Heart left ventricle (tissue), 13 donors: ENCODE measurements around the gene DHRS3.

ENCODE experiments used
- CTCF ChIP-seq, 12 donors: fragments of 200-600 bp; sonication (generic) in 4 of 12; IDR thresholded peaks; one replicate each; pipeline versions ENCODE4 v1.5.0 to v1.8.0; 2018 to 2022; ENCODE audit warnings: antibody characterized with exemption in 12 of 12, mild to moderate bottlenecking in 5 of 12
- POLR2A ChIP-seq, 2 donors: fragments of 450-650 bp; IDR thresholded peaks; one replicate each; pipeline ENCODE4 v1.6.1; 2017; ENCODE audit warnings: antibody characterized with exemption in 2 of 2, mild to moderate bottlenecking in 2 of 2, moderate library complexity in 2 of 2
- donor health status: ischemic (EF 13 %, LVEDD 7.1; RV severe dilation, severe dysfunction).
- donor health status: DM: no; HTN: yes; CAD: no.
- donor health status: DM: no; HTN: no; CAD: no.
- donor health status: ischemic (EF 25% LVEDD 6.9; RV normal size, moderate dysfunction).
- donor health status: ischemic (EF 25% LVEDD 5.7; RV mildly dilated, moderate dysfunction).
- donor health status: ischemic (EF 35%, LVEDD 5.7; RV mildly dilated, moderate dysfunction).
- donor health status: nonischemic (EF 11% LVEDD 7.7; RV severe dilation, severe dysfunction).
- donor health status: DM: yes; HTN: yes; CAD: no.
- donor health status: PGD.
- donor health status: ischemic (EF 29% LVEDD 5.4; RV normal size, mild dysfunction).
- donor health status: nonischemic (EF 23%, LVEDD 6.1; RV moderate dilation, normal function).

GRCh38 chr1:12549460-12550349 is 68.3 kb downstream of the DHRS3 start:
- TF ChIP-seq CTCF (IDR thresholded peaks at IDR 0.05): no peak
- no peak for TF ChIP-seq POLR2A (IDR thresholded peaks at IDR 0.05)
